Activated T-cell treated with anti-CD3 and anti-CD28 coated beads for 4 hours (primary cell): ENCODE results near the gene KCNIP2.

Experiments
- DNase-seq: peaks from one replicate; pipeline ENCODE4 v3.0.0-alpha.2; 2020

Gene KCNIP2

DNA sequence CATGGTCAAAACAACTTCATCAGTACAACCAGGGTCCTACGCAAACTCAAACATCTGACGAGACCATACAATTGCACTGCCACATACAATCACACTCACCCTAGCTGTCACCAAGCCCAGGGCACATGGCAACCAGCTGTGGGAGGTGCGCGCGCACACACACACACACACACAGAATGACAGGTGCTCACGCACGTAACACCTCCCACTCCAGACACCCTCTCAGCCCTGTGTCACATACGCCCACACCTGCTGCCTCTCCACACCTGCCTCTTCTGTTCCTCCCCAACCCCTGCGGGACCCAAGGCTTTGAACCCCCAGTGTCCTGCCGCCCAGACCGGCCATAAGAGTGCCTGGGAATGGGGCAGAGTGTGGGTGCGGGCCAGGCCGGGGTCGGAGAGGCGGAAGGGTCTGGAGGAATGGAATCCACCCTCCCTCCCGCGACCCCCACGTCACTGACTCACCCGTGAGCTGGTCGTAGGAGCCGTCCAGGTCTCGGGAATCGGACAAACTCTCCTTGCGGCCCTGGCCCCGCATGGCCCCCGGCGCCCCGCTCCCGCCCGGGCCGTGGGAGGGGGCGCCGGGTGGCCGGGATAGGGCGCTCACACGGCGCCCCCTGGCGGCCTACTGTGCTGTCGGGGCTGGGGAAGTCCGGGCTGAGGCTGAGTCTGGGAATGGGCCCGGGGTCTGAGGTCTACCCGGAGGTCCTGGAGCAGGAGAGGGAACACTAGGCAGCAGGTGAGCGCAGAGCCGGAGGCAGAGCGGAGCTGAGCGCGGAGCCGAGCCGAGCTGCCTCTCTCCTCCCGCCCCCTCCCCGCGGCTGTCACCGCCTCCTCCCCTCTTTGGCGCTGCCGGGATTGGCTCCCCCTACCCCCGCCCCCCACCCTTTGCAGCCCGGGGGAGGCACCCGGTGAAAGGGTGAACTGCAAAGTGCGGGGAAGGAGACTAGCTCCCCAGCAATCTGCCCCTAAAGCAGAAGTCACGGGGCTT is at the start of gene KCNIP2:
Gene KCNIP2 (minus strand): TSS at position 769 of the 990 bp plus-strand sequence. CDS start 232 bp downstream, at position 537.
- DNase-seq = peak; percentile 61

DNA sequence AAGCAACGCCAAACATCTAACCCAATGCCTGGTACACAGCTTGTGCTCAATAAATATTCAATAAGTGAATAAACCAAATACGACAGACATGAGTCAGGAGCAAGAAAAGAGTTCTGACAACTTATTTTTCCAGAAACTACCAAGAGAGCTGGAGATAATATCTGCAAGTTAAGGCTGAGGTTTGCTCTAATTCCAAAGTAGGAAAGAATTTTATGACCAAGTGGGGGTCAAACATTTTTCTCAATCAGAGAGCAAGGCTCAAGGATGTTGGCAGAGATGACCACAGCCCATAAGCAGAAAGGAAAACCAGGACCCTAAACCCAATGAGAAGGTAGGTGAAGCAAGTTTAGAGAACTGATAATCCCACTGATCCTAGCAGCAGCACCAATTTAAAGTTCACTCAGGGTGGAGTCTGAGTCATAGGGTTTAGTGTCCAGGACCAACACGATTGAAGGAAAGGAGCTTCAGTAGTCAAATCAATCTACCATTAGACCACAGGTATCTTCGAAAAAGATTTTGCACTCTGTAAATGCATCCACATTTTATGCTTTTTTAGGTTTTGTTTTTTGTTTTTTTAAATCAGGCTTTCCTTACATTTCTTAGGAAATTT is 49.3 kb upstream of the KCNIP2 start:
- DNase-seq = no peak

DNA sequence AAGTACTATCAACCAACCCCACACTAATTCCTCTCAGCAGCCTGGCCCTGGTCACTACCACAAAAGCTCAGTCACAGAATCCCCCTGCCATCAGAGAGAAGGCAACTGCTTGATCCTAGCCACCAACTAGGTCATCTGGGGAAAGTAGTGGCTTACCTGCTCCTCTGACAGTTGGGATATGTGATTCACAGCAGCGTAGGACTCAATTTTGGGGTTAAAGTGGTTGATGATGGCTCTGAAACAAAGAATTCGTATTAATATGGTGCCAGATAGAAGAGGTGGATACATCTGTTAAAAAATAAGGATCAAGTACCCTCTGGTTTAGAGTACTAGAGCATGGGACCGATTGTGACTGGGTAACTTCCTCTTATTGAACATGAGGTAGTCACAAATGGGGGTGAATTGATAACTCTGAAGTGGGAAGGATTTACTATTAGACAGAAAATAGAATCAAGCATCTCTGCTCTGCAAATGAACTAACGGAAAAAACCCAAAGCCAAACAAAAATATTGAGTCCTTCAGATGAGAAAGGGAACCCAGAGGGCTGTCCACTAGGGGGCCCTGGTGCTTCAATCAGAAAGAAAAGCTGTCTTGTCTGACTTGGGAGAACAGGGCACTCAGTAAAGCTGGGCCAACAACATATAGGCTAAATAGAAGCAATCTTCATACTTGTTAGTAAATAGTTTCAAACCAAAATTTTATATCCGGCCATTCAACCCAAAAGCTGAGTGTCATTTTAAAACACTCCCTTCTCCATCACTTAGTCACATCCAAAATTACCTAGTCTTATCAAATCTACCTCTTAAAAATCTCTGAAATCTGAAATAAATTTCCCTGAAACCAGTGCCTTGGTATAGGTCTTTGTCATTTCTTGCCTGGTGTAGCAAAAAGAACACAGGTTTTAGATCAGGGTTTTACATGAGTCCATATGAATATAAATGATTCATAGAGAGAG is 45.9 kb upstream of the KCNIP2 start:
- peak; percentile 61 for DNase-seq

DNA sequence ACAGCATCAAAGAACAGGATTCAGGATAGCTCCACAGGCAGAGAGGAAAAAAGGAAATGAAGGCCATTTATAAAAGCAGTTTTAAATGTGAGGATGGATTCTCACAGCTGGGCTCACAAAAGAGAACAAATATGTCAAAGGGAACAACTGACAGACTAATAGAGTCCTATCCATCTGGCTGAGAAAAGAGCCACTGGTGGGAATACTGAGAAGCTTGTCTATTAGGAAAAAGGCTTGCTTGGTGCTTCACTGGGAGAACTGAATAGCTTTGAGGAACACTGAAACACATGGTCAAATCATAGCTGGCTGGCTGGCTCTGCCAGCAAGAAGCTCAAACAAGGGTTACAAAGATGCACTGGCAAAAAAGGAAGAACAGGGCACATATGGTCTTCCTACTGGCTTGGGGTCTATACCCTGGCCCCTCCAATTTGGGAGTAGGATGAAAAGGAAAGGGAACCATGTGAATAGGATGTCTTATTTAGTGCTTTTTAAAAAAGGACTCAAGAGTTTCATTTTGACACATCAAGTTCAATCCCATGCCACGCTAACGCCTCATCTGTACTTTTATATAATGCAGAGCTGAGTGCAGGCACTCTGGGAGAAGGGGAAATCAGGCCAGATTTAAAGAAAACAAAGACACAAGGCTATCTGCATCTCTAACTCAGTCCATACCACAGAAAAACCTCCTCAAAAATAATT is 44.8 kb upstream of the KCNIP2 start:
- DNase-seq = no peak

DNA sequence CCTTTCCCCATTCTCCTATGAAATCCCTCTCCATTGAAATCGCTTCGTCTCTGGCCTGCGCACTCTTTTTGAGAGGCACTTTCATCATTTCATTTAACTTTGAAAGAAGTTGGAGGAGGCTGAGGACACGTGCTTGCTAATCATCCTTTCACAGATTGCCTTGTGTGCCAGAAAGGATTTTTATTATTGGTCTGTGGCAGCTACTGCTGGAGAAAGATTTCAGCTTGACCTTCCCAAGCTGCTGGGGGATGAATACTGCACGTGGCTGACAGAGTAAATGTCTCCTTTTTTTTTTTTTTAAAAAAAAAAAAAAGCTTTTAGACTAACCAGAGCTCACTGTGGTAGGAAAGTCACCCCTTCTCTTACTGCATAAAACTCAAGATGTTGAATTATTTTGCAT is 44.2 kb upstream of the KCNIP2 start:
- DNase-seq = no peak

DNA sequence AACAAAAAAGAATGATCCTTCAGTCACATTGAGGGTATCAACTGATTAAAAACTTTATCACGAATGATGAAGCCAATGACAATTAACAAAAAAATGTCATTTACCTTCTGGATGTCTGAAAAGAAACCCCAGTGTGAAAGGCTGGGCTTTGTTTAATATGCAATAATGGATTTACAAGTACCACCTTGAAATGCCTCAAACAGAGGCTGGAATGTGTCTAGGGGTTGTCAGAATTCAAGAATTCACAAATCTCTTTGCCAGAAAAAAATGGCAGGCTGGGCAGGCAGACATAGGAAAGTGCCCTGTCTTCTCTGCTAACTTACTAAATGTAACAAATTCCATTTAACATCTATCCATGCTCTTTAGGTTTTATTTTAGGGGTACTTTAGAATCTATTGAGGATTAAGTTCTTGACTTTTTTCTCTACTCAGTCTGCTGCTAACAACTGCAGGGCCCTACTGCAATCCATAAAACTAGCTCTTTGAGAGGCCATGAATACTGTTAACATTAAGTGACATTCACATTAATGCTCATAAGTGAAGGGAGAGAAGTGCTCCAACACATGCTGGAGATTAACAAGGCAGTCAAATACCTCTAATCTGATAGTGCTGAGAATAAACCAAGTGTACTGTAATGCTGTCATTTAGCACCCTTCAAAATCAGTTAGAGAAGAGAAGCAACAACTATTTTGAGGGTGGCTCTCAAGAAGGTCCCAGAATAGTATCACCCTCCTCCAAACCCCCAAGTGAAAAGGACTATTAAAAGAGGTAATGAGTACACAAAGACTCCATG is 43.1 kb upstream of the KCNIP2 start:
- DNase-seq = no peak

DNA sequence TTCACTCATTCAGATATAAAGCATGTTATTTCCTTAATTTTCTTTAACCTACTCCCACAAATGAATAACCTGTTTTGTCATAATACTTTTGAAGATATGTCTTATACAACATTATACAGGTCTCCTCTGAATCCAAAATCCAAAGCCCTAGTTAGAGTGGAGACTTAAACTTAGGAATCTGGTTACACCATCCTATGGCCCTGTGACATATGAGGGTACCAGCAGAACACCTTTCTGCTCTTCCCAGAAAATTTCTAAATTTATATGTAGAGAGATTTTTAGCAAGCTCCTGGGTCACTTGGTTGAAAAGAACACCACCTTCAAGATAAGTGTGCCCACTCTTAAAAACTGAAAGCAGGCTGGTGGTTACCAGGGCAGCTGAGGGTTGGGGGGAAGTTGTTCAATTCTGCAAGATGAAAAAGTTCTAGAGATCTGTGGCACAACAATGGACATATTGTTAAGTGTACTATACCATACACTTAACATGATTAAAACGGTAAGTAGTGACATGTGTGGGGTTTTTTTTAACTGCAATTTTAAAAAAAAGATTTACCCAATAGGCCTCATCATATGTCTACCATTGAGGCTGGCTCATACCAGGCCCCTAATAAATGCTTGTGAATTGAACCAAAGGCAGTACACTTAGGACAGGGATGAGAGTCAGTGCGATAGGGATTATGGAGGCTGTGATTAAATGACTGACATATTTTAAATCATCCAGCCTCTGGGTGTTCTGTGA is 37.6 kb upstream of the KCNIP2 start:
- DNase-seq = no peak

DNA sequence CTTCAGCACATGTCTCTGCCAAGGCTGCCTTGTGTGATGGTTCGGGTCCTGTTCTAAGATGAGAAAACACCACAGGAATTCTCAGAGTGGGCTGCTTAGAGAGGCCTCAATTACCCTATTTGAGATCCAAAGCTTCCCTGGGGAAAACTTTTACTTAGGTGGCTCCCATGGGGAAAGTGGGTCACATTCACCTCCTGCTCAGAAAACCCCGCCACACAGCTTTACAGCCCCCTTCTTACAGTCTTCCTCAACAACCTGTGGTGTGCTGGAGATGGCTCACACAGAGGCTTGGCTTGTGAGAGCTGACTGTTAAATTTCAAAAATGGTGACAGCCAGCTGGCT is 36.6 kb upstream of the KCNIP2 start:
- DNase-seq = no peak

DNA sequence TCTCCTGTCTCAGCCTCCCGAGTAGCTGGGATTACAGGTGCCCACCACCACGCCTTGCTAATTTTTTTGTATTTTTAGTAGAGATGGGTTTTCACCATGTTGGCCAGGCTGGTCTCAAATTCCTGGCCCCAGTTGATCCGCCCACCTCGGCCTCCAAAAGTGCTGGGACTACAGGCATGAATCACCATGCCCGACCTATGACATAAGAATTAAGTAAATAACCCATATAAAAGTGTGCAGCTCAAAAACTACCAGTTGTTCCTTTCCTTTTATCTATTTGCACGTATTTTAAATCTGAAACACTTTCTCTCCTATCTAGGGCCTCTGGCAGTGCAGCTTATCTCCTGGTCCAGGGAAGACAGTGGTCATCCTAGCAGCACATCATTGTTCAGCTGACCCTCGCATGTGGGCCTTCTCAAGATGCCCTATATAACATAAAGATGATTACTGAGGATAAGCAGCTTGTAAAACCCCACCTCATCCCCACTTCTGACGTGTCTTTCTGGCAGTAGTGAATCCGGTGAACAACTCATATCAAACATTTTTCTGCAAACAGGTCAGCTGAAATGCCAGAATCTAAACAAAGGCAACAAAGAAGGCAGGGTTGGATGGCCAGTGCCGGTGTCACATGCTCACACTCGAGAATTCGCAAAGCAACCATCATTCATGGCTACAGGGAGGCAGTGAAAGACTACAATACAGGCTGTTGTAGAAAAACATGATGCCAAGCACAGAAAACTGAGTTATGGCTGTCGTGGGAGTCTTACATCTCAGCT is 36.0 kb upstream of the KCNIP2 start:
- no peak for DNase-seq

DNA sequence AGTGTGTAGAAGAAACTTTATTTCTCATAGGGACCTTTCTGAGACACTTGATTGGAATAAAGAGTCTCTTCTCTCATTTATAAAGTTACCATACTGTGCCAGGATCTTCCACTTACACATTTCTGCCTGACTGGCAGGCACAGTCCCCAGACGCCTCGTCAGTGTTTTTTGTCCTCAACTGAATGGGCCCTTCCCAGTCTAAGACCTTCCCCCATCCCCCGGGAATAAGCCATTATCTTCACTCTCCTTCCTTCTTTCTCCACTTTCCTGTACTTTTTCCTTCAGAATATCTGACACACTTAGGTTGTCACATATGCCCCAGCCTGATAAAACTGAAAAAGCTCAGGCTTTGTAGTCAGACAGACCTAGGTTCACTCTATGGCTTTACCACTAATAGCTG is 35.3 kb upstream of the KCNIP2 start:
- no peak for DNase-seq

DNA sequence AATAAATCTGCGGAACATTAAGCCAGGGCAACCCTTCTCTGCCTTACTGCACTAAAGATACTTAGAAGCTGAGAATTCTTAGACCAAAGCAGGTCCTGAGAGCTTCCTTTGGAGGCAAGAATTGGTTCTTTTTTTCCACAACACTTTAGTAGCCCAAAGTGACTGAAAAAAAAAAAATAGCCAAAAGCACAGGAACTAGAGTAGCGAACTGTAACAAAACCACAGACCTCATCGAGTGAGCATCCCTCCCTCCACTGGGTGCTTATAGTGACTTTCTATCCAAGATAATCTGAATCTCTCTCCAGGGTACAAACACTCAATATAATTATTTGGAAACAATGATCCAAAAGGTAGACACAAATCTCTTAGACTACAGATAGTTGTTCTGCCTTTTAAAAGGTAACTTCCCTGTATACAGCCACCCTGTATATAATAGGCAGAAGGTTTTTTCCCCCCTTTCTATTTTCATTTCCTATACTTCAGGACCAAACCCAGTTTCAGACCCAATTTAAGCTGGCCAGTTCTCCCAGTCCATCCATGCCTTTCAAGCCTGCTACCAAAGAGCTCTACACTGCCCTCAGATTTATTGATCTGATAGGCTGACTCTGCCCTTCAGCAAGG is 31.6 kb upstream of the KCNIP2 start:
- DNase-seq = no peak

DNA sequence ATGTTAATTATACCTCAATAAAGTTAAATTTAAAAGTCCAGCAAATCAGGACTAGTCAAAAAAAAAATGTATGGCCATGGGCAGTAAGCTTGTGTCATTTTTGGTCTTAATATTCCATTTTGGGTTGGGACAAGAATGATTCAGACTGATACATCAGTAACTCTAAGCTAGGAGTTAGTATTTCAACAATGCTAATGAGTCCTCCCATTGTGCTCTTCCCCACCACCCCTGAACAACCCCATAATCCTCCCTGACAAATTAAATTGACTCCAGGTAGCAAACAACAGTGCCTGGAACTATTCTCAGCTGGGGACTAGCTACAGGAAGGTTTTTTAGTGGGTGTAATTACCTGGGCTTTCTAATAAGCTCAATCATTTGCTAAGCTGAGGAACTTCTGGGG is 30.7 kb upstream of the KCNIP2 start:
- DNase-seq = no peak

DNA sequence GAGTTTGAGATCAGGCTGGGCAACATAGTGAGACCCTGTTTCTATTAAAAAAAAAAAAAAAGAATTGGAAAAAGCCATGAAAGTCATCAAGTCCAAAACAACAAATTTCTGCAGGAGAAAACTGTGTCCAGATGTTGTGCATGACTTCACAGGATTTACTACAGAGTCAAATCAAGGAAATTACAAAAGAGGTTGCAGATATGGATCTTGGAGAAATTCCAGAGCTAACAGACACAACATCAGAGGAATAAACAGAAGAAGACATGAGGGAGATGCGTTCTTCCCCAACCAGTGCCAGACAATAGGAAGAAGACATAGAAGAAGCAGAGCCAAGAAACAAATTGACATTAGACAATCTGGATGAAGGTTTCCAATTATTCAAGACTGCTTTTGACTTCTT is 24.3 kb upstream of the KCNIP2 start:
- no peak for DNase-seq

DNA sequence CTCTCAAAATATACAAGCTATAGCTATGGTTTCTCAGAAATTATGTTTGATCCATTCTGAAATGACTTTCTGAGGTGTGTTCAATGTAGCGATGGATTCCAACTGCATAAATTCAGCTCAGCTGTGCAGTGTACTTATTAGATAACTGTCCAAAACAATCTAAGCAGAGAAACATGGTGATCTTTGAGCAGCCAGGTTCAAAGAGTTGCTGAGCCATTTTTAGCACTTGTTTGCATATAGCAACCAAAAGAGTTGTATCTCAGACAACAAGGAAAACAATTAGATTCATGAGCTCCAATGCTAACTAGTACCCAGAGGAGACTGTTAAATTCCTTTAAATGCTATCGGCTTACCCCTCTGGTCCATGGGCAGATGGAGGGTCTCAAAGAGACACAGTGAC is 15.9 kb upstream of the KCNIP2 start:
- no peak for DNase-seq

DNA sequence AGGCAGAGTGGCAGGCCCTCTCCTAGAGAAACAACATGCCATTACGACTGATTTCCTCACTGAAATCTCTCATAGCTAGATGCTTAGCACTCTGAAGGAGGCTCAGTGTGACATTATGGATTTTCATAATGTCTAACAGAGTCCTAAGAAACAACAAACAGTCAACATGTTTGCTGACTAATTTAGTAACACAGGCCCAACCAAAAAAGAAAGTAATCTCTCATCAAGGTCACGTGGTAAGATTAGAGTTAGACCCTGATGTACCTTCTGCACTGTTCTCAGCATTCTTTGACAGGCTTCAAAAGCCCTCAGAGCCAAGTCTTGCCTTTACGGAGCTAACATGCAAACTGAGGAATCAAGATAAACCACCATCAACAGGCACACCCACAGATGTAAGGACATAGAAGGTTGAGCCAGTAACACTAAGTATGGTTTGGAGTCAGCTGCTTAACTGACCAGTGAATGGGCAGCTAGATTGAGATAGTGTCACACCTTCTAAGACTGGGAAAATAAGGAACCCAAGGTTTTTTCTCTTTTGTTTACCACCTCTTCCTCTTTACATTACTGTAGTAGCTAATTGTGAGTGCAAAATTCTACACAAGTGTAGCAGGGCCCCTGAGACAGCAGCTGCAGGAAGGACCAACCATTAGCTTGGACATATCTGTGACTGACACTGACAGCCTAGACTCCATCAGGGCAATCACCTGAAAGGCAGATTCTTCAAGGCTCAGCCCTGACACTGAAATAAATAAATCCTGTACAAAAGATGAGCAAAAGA is 15.3 kb upstream of the KCNIP2 start:
- DNase-seq = no peak

DNA sequence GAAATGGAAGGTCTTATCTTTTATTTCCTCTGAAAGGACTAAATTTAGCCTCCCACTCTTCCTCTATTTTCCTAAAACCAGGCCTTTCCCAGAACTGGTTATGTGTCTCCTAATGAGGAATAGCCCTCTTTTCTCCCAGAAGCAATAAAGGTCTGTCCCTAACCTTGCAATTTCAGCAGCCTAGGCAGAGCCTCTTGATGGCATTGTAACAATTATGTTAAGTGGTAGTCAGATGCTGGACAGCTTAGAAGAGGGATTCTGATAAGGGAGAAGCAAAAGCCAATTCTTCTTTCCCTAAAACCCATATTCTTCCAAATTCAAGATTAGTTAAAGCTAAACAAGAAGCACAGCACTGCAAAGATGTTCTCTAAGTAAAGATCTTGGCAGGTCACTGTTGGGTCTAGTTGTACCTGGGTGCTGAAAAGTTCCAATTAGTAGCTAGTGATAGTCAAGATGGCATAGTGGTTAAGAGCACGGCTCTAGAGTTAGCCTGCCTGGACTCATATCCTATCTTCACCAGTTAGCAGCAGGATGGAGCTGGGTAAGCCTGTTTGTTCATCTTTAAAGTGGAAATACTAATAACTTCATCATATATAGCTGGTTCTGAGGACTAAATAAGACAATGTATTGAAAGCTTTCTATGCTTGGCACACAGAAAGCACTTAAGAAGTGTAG is 14.3 kb upstream of the KCNIP2 start:
- DNase-seq = no peak

DNA sequence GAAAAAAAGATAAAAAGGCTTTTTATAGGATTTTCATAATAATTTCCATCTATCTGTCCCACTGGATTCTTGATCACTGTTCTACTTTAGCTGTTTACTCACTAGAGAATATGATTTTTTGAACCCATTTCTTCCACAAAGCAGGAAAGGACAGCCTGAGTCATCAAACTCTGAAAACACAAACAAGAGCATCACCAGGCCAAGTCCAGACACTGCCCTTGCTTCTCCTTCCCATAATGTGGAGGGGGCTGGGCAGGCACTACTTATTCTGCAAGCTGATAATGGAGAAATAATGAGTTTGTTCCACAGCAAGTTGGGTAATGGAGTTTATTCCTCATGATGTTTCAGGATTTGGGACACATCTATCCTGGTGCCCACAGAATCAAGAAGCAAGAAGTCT is 13.0 kb upstream of the KCNIP2 start:
- no peak for DNase-seq

DNA sequence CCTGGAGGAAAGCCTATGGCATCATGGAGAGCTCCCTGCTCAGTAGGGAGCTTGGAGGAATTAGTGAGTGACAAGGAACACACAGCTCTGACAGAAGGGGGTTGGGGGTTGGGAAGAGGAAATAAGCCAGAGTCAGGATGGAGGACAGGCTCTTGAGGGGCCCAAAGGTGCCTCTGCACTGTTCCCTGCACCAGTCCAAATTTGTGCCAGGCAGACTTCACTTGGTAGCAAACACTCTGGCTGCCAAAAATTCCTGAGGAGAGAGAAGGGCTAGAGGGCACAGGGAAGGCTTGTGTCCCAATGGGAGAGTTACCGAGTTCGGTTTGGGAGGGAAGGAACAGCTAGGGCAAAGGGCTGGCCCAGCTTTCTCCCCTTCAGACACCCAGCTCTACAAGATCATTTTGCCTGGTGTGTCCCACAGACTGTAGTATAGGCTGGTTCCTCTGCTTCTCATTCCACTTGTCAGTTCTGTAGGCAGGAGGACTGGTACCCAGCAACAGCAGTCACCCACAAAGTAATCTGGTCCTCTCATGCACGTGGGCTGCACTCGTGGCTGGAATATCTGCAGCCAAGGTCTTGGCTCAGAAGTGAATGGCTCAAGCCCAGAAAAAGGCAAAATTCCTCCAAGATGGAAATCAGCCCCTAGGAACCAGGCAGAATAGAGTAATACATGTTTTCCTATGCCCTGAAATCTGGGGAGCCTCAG is 8.0 kb upstream of the KCNIP2 start:
- no peak for DNase-seq
